Measurements from ENCODE around the gene FOXL3.

Gene FOXL3

GRCh38 chr7:318878-319661 lies 29.1 kb downstream of the FOXL3 start:
- in situ Hi-C loops (cut with MboI; ENCODE audit: low sequenced_read_pairs), result no loop called here

- in situ Hi-C loops (cut with MboI; ENCODE audit: low sequenced_read_pairs), result no loop called here
These were observed 30.3 kb downstream of the FOXL3 start for GRCh38 chr7:320297-320696.

- in situ Hi-C loops (cut with MboI; ENCODE audit: low sequenced_read_pairs), result no loop called here
These were observed 32.2 kb downstream of the FOXL3 start for GRCh38 chr7:322111-322671.

GRCh38 chr7:322708-323111 lies 32.7 kb downstream of the FOXL3 start:
- in situ Hi-C loops (cut with MboI; ENCODE audit: low sequenced_read_pairs), result no loop called here

- in situ Hi-C loops (cut with MboI; ENCODE audit: low sequenced_read_pairs), result no loop called here
These were observed 33.4 kb downstream of the FOXL3 start for GRCh38 chr7:323410-323809.

GRCh38 chr7:324011-324410 lies 34.0 kb downstream of the FOXL3 start:
- in situ Hi-C loops (cut with MboI; ENCODE audit: low sequenced_read_pairs), result no loop called here

GRCh38 chr7:325051-325798 lies 35.3 kb downstream of the FOXL3 start:
- in situ Hi-C loops (cut with MboI; ENCODE audit: low sequenced_read_pairs), result no loop called here

- in situ Hi-C loops (cut with MboI; ENCODE audit: low sequenced_read_pairs), result no loop called here
These were observed 35.8 kb downstream of the FOXL3 start for GRCh38 chr7:325811-326210.

GRCh38 chr7:326273-326672 lies 36.3 kb downstream of the FOXL3 start:
- in situ Hi-C loops (cut with MboI; ENCODE audit: low sequenced_read_pairs), result no loop called here

- in situ Hi-C loops (cut with MboI; ENCODE audit: low sequenced_read_pairs), result no loop called here
These were observed 36.9 kb downstream of the FOXL3 start for GRCh38 chr7:326809-327232.

- in situ Hi-C loops (cut with MboI; ENCODE audit: low sequenced_read_pairs), result no loop called here
These were observed 37.4 kb downstream of the FOXL3 start for GRCh38 chr7:327233-327931.

- in situ Hi-C loops (cut with MboI; ENCODE audit: low sequenced_read_pairs), result no loop called here
These were observed 38.2 kb downstream of the FOXL3 start for GRCh38 chr7:327991-328702.

GRCh38 chr7:329691-330281 lies 39.8 kb downstream of the FOXL3 start:
- in situ Hi-C loops (cut with MboI; ENCODE audit: low sequenced_read_pairs), result no loop called here

- in situ Hi-C loops (cut with MboI; ENCODE audit: low sequenced_read_pairs), result no loop called here
These were observed 40.7 kb downstream of the FOXL3 start for GRCh38 chr7:330511-331230.

- in situ Hi-C loops (cut with MboI; ENCODE audit: low sequenced_read_pairs), result no loop called here
These were observed 42.1 kb downstream of the FOXL3 start for GRCh38 chr7:332020-332517.

- in situ Hi-C loops (cut with MboI; ENCODE audit: low sequenced_read_pairs), result no loop called here
These were observed 42.8 kb downstream of the FOXL3 start for GRCh38 chr7:332646-333392.

- in situ Hi-C loops (cut with MboI; ENCODE audit: low sequenced_read_pairs), result no loop called here
These were observed 43.4 kb downstream of the FOXL3 start for GRCh38 chr7:333393-333764.

- in situ Hi-C loops (cut with MboI; ENCODE audit: low sequenced_read_pairs), result no loop called here
These were observed 44.8 kb downstream of the FOXL3 start for GRCh38 chr7:334618-335357.

Measured in hTERT RPE-1 (cell line).